Astrocyte (in vitro differentiated cells and primary cell): ENCODE data around the gene TRIM26. TPM values are rescaled to one million over a fixed set of nuclear protein-coding genes. Genes with fewer than 3 reads are reported as not detected.
"Not testable (repeated sequence)": the region's sequence is repeated elsewhere in the genome, so short reads cannot be mapped to it uniquely, and the experiment has no call there.

Experiments
- DNase-seq: peaks from one replicate; pipeline ENCODE4 v3.0.0-alpha.2; 2010; ENCODE audit warnings: low read depth
- FAIRE-seq: peaks from 2 replicates; lab custom pipeline; 2011; peaks lifted over from hg19 to GRCh38; lab: Jason Lieb, UNC
- H2AFZ ChIP-seq: 2 replicates; pipeline ENCODE4 v1.6.0; 2012; ENCODE audit warnings: low read depth, low read length, inconsistent platforms
- H3K27ac ChIP-seq: 2 replicates; pipeline ENCODE4 v1.5.1; 2011; ENCODE audit warnings: low read depth, low read length, inconsistent platforms
- H3K27me3 ChIP-seq: 2 replicates; pipeline ENCODE4 v1.6.0; 2011; ENCODE audit warnings: low read length, inconsistent platforms; ENCODE audit not compliant: insufficient read depth
- H3K36me3 ChIP-seq: 2 replicates; pipeline ENCODE4 v1.5.1; 2011; ENCODE audit warnings: low read length, inconsistent platforms; ENCODE audit not compliant: insufficient read depth
- H3K4me1 ChIP-seq: 2 replicates; pipeline ENCODE4 v1.5.1; 2011; ENCODE audit warnings: low read length, inconsistent platforms; ENCODE audit not compliant: insufficient read depth
- H3K4me2 ChIP-seq: 2 replicates; pipeline ENCODE4 v1.6.0; 2012; ENCODE audit warnings: low read length, inconsistent platforms
- H3K4me3 ChIP-seq: 2 replicates; pipeline ENCODE4 v1.5.1; 2011; ENCODE audit warnings: low read depth, mild to moderate bottlenecking, low read length, inconsistent platforms; ENCODE audit not compliant: insufficient read depth
- H3K79me2 ChIP-seq: 2 replicates; pipeline ENCODE4 v1.6.0; 2012; ENCODE audit warnings: mild to moderate bottlenecking, low read length, inconsistent platforms; ENCODE audit not compliant: insufficient read depth
- H3K9ac ChIP-seq: 2 replicates; pipeline ENCODE4 v1.6.0; 2012; ENCODE audit warnings: mild to moderate bottlenecking, low read length, inconsistent platforms
- H3K9me3 ChIP-seq: 2 replicates; pipeline ENCODE4 v1.5.1; 2012; ENCODE audit warnings: low read depth, mild to moderate bottlenecking, low read length, inconsistent platforms; ENCODE audit not compliant: insufficient read depth
- H4K20me1 ChIP-seq: 2 replicates; pipeline ENCODE4 v1.6.0; 2012; ENCODE audit warnings: low read length, inconsistent platforms; ENCODE audit not compliant: insufficient read depth
- H3K27ac Mint-ChIP-seq: one replicate; pipeline ENCODE4 v1.8.0; 2021; ENCODE audit warnings: mild to moderate bottlenecking, mixed read lengths; ENCODE audit not compliant: unreplicated experiment
- H3K27me3 Mint-ChIP-seq: one replicate; pipeline ENCODE4 v1.8.0; 2021; ENCODE audit warnings: low read depth, mixed read lengths; ENCODE audit not compliant: unreplicated experiment
- H3K36me3 Mint-ChIP-seq: one replicate; pipeline ENCODE4 v1.8.0; 2021; ENCODE audit warnings: low read depth, mixed read lengths; ENCODE audit not compliant: unreplicated experiment
- H3K4me1 Mint-ChIP-seq: one replicate; pipeline ENCODE4 v1.8.0; 2021; ENCODE audit warnings: low read depth, mixed read lengths; ENCODE audit not compliant: unreplicated experiment
- H3K4me3 Mint-ChIP-seq: one replicate; pipeline ENCODE4 v1.8.0; 2021; ENCODE audit warnings: mild to moderate bottlenecking, moderate library complexity, mixed read lengths; ENCODE audit not compliant: unreplicated experiment
- H3K9me3 Mint-ChIP-seq: one replicate; pipeline ENCODE4 v1.8.0; 2021; ENCODE audit warnings: mild to moderate bottlenecking, mixed read lengths; ENCODE audit not compliant: unreplicated experiment
- CTCF ChIP-seq: IDR thresholded peaks from 2 replicates; pipeline ENCODE4 v1.5.1; 2011; ENCODE audit warnings: low read depth, mild to moderate bottlenecking, inconsistent platforms, low read length, moderate library complexity; ENCODE audit not compliant: insufficient read depth
- EZH2 ChIP-seq: IDR thresholded peaks from 2 replicates; pipeline ENCODE4 v1.6.1; 2012; ENCODE audit warnings: mild to moderate bottlenecking, low read length, inconsistent platforms; ENCODE audit not compliant: insufficient read depth
- total RNA-seq: library from RNA; stranded (reverse); gene quantifications from 2 replicates; pipeline ENCODE4 v1.2.1, GENCODE V29; 2021

The TRIM26 gene
- total RNA-seq, 1 donor from 2014 or later: 52.8 TPM

GRCh38 chr6:30223339-30223738 is 10.1 kb upstream of the TRIM26 start:
- DNase-seq (no peak), FAIRE-seq (no peak)
- Histone ChIP-seq H3K4me2 (no peak overlapping the region), H3K27ac (no peak overlapping the region), H4K20me1 (no peaks in the 10 kb centered on the region), H3K9ac (no peak overlapping the region), H3K36me3 (no peaks in the 10 kb centered on the region), H3K79me2 (no peaks in the 10 kb centered on the region), H2AFZ (no peak overlapping the region), H3K4me3 (no peak overlapping the region), H3K9me3 (peaks cover 4% of the 10 kb centered on the region), H3K4me1 (no peaks in the 10 kb centered on the region), H3K27me3 (no peaks in the 10 kb centered on the region)
- Mint-ChIP-seq H3K4me3 (no peak overlapping the region), H3K9me3 (peaks cover 20% of the 10 kb centered on the region), H3K27me3 (peaks cover 7% of the 10 kb centered on the region), H3K27ac (no peak overlapping the region), H3K4me1 (no peaks in the 10 kb centered on the region), H3K36me3 (peaks cover 10% of the 10 kb centered on the region)
- TF ChIP-seq EZH2 (no peak), CTCF (no peak)

- H2AFZ ChIP-seq, H3K27ac ChIP-seq, H3K4me1 Mint-ChIP-seq, H3K4me1 ChIP-seq, H4K20me1 ChIP-seq, H3K36me3 ChIP-seq, DNase-seq, H3K9ac ChIP-seq, H3K27ac Mint-ChIP-seq, FAIRE-seq, H3K79me2 ChIP-seq, H3K36me3 Mint-ChIP-seq, H3K4me2 ChIP-seq, H3K4me3 Mint-ChIP-seq, H3K27me3 ChIP-seq, H3K9me3 ChIP-seq, H3K27me3 Mint-ChIP-seq, H3K4me3 ChIP-seq: not testable (repeated sequence)
- peaks cover 20% of the 10 kb centered on the region for H3K9me3 Mint-ChIP-seq
These were observed 8.8 kb upstream of the TRIM26 start for GRCh38 chr6:30221956-30222355.

GRCh38 chr6:30221395-30221794 is 8.2 kb upstream of the TRIM26 start:
- H3K4me1 ChIP-seq, H3K36me3 ChIP-seq, DNase-seq, H3K27ac Mint-ChIP-seq, H3K79me2 ChIP-seq, H3K9ac ChIP-seq, H2AFZ ChIP-seq, H3K4me1 Mint-ChIP-seq, H3K27ac ChIP-seq, H3K4me2 ChIP-seq, H3K27me3 Mint-ChIP-seq, H3K27me3 ChIP-seq, H3K9me3 ChIP-seq, H3K36me3 Mint-ChIP-seq, H4K20me1 ChIP-seq, H3K4me3 ChIP-seq, FAIRE-seq, H3K4me3 Mint-ChIP-seq: not testable (repeated sequence)
- H3K9me3 Mint-ChIP-seq: peaks cover 20% of the 10 kb centered on the region

- no peak overlapping the region for H3K4me3 Mint-ChIP-seq
- FAIRE-seq: no peak
These were observed 6.0 kb upstream of the TRIM26 start for GRCh38 chr6:30219244-30219643.

More at GRCh38 chr6:30219244-30219643, 6.0 kb upstream of the TRIM26 start:
- Histone ChIP-seq H3K4me1 (no peaks in the 10 kb centered on the region), H3K27me3 (no peaks in the 10 kb centered on the region), H3K27ac (no peak overlapping the region), H2AFZ (no peak overlapping the region), H3K4me2 (no peak overlapping the region), H3K79me2 (no peaks in the 10 kb centered on the region), H3K36me3 (no peaks in the 10 kb centered on the region), H4K20me1 (no peaks in the 10 kb centered on the region), H3K4me3 (no peak overlapping the region), H3K9ac (no peak overlapping the region), H3K9me3 (peaks cover 4% of the 10 kb centered on the region)
- Mint-ChIP-seq H3K27me3 (no peaks in the 10 kb centered on the region), H3K9me3 (peaks cover 19% of the 10 kb centered on the region), H3K4me1 (no peaks in the 10 kb centered on the region), H3K27ac (no peak overlapping the region), H3K36me3 (peaks cover 7% of the 10 kb centered on the region)
- no peak for DNase-seq
- TF ChIP-seq EZH2: no peak
- peak; percentile 94 for TF ChIP-seq CTCF
